Thyroid gland (tissue), 4 donors: ENCODE data around the gene BRIP1. TPM values are rescaled to one million over a fixed set of nuclear protein-coding genes. Genes with fewer than 3 reads are reported as not detected.

Experiments
- DNase-seq, 2 donors: peaks; one replicate each; pipeline ENCODE4 v3.0.0-alpha.2; 2019
- H3K27ac ChIP-seq, 3 donors: fragments of 200-600 bp; sonication (generic); 1 replicate in 2 of 3; 2 replicates in 1 of 3; pipeline ENCODE4 v1.5.1; 2016 to 2019; ENCODE audit warnings: mild to moderate bottlenecking in 1 of 3, moderate library complexity in 1 of 3
- H3K27me3 ChIP-seq: fragments of 200-600 bp; sonication (generic); one replicate; pipeline ENCODE4 v1.5.1; 2019
- H3K36me3 ChIP-seq, 2 donors: fragments of 200-600 bp; sonication (generic); one replicate each; pipeline ENCODE4 v1.5.1; 2016 to 2019
- H3K4me1 ChIP-seq, 2 donors: fragments of 200-600 bp; sonication (generic); one replicate each; pipeline ENCODE4 v1.5.1; 2017 to 2019
- H3K4me3 ChIP-seq, 3 donors: fragments of 200-600 bp; sonication (generic); replicated peaks in 1 of 3; 1 replicate in 2 of 3; 2 replicates in 1 of 3; pipeline ENCODE4 v1.5.1; 2016; ENCODE audit warnings: mild to moderate bottlenecking in 1 of 3
- H3K9me3 ChIP-seq: fragments of 200-600 bp; sonication (generic); one replicate; pipeline ENCODE4 v1.5.1; 2017
- POLR2A ChIP-seq, 2 donors: fragments of 450-650 bp; IDR thresholded peaks; one replicate each; pipeline ENCODE4 v1.6.1; 2017; ENCODE audit warnings: antibody characterized with exemption in 2 of 2, mild to moderate bottlenecking in 2 of 2, moderate library complexity in 1 of 2
- WGBS, 2 donors: methylation state at CpG; one replicate each; pipeline ENCODE4 v1.1.5; 2017; 5-methylcytosine and 5-hydroxymethylcytosine counted together
- intact Hi-C: fragments of 100-400 bp; cut with DNase I; formaldehyde crosslinking; loops from one replicate; pipeline ENCODE4 v1.15.1; 2023
- total RNA-seq, 4 donors: library from RNA; depleted of rRNA; stranded (reverse); fragments of >200 nt; gene quantifications; one replicate each; pipeline ENCODE4 v1.2.3, GENCODE V29; 2016
- TF ChIP-seq, protein P1 (sequence below), 6 experiments: fragments of 200-600 bp in 3 of 6; fragments of 450-650 bp in 3 of 6; sonication (generic) in 3 of 6; IDR thresholded peaks; one replicate each; pipeline ENCODE4 v1.5.1; 2016 to 2019; ENCODE audit warnings: antibody characterized with exemption in 6 of 6, mild to moderate bottlenecking in 2 of 6, inconsistent platforms in 1 of 6, moderate library complexity in 1 of 6

Gene BRIP1
- total RNA-seq, 4 donors from 2014 or later, result 0.40 TPM; not detected in 3

DNA sequence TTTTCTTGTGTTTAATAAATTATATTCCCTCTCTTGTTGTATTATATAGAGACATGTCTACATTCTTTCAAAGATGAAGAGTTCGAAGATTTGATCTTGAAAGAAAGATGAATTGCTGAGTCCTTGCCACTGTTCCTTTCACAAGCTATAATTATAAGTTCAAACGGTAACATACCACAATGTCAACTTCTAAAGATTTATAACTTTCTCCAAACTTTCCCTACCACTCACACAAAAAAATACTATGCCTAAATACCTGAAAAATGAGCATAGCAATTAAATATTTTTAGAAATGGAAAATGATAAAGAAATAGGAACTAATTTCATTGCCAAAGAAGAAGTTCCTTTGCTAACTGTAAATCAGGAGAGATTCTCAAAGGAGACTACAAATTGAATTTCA, 50.6 kb downstream of the BRIP1 start:
- Histone ChIP-seq H3K4me1 (no peaks in the 10 kb centered on the region), H3K27ac (no peak overlapping the region), H3K9me3 (no peaks in the 10 kb centered on the region), H3K27me3 (no peaks in the 10 kb centered on the region), H3K4me3 (no peak overlapping the region), H3K36me3 (no peaks in the 10 kb centered on the region)
- intact Hi-C loops, result no loop called here
- TF ChIP-seq POLR2A (IDR thresholded peaks at IDR 0.05), result no peak
- TF ChIP-seq, protein P1, sequence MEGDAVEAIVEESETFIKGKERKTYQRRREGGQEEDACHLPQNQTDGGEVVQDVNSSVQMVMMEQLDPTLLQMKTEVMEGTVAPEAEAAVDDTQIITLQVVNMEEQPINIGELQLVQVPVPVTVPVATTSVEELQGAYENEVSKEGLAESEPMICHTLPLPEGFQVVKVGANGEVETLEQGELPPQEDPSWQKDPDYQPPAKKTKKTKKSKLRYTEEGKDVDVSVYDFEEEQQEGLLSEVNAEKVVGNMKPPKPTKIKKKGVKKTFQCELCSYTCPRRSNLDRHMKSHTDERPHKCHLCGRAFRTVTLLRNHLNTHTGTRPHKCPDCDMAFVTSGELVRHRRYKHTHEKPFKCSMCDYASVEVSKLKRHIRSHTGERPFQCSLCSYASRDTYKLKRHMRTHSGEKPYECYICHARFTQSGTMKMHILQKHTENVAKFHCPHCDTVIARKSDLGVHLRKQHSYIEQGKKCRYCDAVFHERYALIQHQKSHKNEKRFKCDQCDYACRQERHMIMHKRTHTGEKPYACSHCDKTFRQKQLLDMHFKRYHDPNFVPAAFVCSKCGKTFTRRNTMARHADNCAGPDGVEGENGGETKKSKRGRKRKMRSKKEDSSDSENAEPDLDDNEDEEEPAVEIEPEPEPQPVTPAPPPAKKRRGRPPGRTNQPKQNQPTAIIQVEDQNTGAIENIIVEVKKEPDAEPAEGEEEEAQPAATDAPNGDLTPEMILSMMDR (IDR thresholded peaks at IDR 0.05), result no peak
- whole genome bisulfite sequencing, 2 donors, result 75 to 82% methylated on average over 2 of the region's 2 CpGs
- no peak for DNase-seq

DNA sequence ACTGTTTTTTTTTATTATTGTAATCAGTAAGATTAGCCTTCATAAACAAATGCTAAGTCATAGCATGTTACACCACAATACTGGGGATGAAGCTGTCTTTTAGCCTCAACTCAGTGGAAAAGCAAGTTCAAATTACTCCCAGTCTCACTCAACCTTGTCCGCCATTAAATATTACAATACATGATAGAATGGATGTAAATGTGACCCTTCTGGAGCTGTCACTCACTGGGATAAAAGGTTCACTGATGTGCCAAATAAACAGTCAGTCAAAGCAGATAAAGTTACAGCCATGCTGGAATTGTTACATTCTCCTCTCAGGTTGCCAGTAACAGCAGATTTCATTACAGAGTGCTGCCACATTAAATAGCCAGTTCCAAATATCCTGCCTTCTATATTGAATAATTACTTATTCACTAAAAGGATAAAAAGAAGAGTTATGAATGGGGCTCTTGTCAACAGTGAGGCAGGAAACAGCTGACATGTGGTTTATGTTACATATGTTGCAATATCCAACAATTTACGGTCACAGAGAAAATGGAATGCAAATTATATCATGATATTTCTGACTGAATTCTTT, 53.4 kb downstream of the BRIP1 start:
- no peak for DNase-seq
- H3K27ac ChIP-seq, result no peak overlapping the region
- no peaks in the 10 kb centered on the region for H3K36me3 ChIP-seq
- WGBS, 2 donors, result 90 to 97% methylated on average over 2 of the region's 2 CpGs
- H3K27me3 ChIP-seq, result no peaks in the 10 kb centered on the region
- TF ChIP-seq, protein P1 (IDR thresholded peaks at IDR 0.05), result no peak
- TF ChIP-seq POLR2A (IDR thresholded peaks at IDR 0.05), result no peak
- H3K4me1 ChIP-seq, result no peaks in the 10 kb centered on the region
- H3K9me3 ChIP-seq, result no peaks in the 10 kb centered on the region
- intact Hi-C loops, result no loop called here
- no peak overlapping the region for H3K4me3 ChIP-seq

DNA sequence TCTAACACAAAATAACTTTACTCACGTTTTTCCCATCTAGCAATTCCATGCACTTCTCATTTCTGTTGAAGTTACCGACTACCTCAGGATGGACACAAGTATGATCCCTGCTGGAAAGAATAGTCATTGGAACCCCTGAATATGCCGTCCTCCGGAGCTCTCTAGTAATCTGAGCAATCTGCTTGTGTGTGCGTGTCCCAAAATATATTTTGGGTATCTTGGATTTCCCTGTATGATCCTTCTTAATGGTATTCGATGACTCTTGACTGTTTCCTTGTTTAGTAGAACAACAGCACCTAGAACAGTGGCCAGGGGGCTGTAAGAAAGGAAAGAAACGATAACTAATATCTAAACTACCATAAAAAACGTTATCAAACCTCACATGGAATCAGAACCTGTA, 54.9 kb downstream of the BRIP1 start:
- intact Hi-C loops, result no loop called here
- Histone ChIP-seq H3K27ac (no peak overlapping the region), H3K36me3 (no peaks in the 10 kb centered on the region), H3K27me3 (no peaks in the 10 kb centered on the region), H3K9me3 (no peaks in the 10 kb centered on the region), H3K4me1 (no peaks in the 10 kb centered on the region), H3K4me3 (no peak overlapping the region)
- WGBS, 2 donors, result 94 to 96% methylated on average over 8 of the region's 8 CpGs
- TF ChIP-seq POLR2A (IDR thresholded peaks at IDR 0.05), result no peak
- TF ChIP-seq, protein P1 (IDR thresholded peaks at IDR 0.05), result no peak
- DNase-seq, result no peak

DNA sequence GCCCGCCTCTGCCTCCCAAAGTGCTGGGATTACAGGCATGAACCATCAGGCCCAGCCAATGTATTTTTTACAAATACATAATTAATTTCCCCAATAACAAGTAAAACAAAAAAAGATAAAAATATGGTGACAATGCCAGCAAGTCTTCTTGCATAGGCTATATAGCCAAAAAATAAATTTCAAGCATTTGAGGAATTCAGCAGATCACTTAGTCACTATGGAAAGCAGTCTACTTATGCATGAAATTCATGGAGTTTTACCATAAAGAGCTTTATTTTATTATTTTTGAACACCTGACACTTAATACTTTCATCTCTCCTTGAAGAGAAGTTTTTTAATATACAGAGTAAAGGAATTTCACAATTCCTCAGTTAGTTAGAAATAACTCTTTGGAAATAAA, 56.4 kb downstream of the BRIP1 start:
- WGBS, 2 donors, result 100% methylated on average over 1 of the region's 1 CpG
- no peak for TF ChIP-seq POLR2A (IDR thresholded peaks at IDR 0.05)
- TF ChIP-seq, protein P1 (IDR thresholded peaks at IDR 0.05), result no peak
- H3K27ac ChIP-seq, result no peak overlapping the region

DNA sequence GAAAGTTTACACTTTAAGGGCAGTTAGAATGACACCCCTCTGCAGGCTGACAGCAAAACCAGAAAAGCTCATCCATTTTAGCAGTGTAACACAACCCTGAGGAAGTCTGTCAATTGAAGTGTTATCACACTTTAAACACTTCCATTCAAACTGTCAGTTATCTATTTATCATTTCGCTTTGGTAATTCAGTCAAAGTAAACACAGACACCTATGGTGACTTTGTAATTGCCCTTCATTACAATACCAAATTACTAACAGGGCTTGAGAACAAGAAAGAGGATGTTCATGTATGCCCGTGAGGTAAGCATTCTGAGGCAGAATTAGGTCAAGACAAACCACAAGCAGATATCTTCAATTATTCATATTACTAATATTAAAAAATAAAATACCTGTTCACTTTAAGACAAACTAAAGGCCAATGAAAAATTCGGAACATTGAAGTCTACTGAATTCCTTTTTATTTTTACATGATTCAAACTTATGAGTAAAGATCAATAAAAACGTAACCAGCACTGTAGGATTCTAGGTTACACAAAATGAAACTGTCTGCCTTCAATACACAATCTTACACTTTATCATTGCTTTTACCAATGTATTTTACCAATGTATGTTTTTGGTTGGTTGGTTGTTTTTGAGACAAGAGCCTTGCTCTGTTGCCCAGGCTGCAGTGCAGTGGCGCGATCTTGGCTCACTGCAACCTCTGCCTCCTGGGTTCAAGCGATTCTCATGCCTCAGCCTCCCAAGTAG, 57.1 kb downstream of the BRIP1 start:
- Histone ChIP-seq H3K36me3 (no peaks in the 10 kb centered on the region), H3K4me3 (no peak overlapping the region), H3K9me3 (no peaks in the 10 kb centered on the region), H3K27ac (no peak overlapping the region), H3K4me1 (no peaks in the 10 kb centered on the region), H3K27me3 (no peaks in the 10 kb centered on the region)
- WGBS, 2 donors, result 92 to 95% methylated on average over 7 of the region's 7 CpGs
- DNase-seq, result no peak
- no peak for TF ChIP-seq POLR2A (IDR thresholded peaks at IDR 0.05)
- TF ChIP-seq, protein P1 (IDR thresholded peaks at IDR 0.05), result no peak
- intact Hi-C loops, result no loop called here

More for the DNA sequence above, 56.4 kb downstream of the BRIP1 start:
- Histone ChIP-seq H3K9me3 (no peaks in the 10 kb centered on the region), H3K4me1 (no peaks in the 10 kb centered on the region), H3K27me3 (no peaks in the 10 kb centered on the region), H3K4me3 (no peak overlapping the region), H3K36me3 (no peaks in the 10 kb centered on the region)
- no peak for DNase-seq
- intact Hi-C loops, result no loop called here
